IMR-90 (cell line): ENCODE results near the gene LYPD6B. TPM values are rescaled to one million over a fixed set of nuclear protein-coding genes. Genes with fewer than 3 reads are reported as not detected.

Experiments
- ATAC-seq: fragments of 200-7000 bp; cut with Tn5 transposase; 2 replicates; pipeline ENCODE4 v1.9.1; 2020; ENCODE audit warnings: low read depth, mild to moderate bottlenecking, moderate library complexity
- BruUV-seq: library from RNA; stranded (reverse); fragments of 400-500 nt; replicated peaks from 2 replicates; lab custom pipeline; 2021; lab: Mats Ljungman, UMichigan
- CTCF ChIA-PET: fragments of 300-600 bp; formaldehyde crosslinking; extraction: SDS; loops from one replicate; lab custom pipeline; 2021; ENCODE audit warnings: antibody characterized with exemption; lab: Yijun Ruan, JAX
- POLR2A ChIA-PET: fragments of 300-600 bp; sonication (Branson Sonifier 250); formaldehyde crosslinking; loops from one replicate; lab custom pipeline; 2022; ENCODE audit warnings: antibody characterized with exemption; ENCODE audit not compliant: unreplicated experiment; lab: Charles Lee
- DNase-seq: peaks from one replicate; pipeline ENCODE4 v3.0.0; 2013
- H2AFZ ChIP-seq: replicated peaks from 2 replicates; pipeline ENCODE3; 2013; ENCODE audit warnings: low read length, mild to moderate bottlenecking; ENCODE audit not compliant: poor library complexity
- H2AK5ac ChIP-seq: 2 replicates; pipeline ENCODE4 v1.6.1; 2013; ENCODE audit warnings: low read depth, low read length, inconsistent platforms
- H2AK9ac ChIP-seq: replicated peaks from 2 replicates; pipeline ENCODE3; 2013; ENCODE audit warnings: mild to moderate bottlenecking, low read depth, low read length, moderate library complexity; ENCODE audit not compliant: poor library complexity
- H2BK120ac ChIP-seq: 2 replicates; pipeline ENCODE4 v1.6.1; 2013; ENCODE audit warnings: low read depth, low read length, inconsistent platforms
- H2BK15ac ChIP-seq: 3 replicates; pipeline ENCODE4 v1.6.1; 2013; ENCODE audit warnings: low read depth, low read length, inconsistent platforms
- H2BK20ac ChIP-seq: 2 replicates; pipeline ENCODE4 v1.6.1; 2013; ENCODE audit warnings: low read depth, mild to moderate bottlenecking, inconsistent platforms, low read length, moderate library complexity
- H2BK5ac ChIP-seq: 2 replicates; pipeline ENCODE4 v1.6.1; 2013; ENCODE audit warnings: mild to moderate bottlenecking, low read depth, low read length, inconsistent platforms; ENCODE audit not compliant: poor library complexity, severe bottlenecking
- H3K14ac ChIP-seq: replicated peaks from 2 replicates; pipeline ENCODE4 v1.6.1; 2013; ENCODE audit warnings: low read depth, low read length, inconsistent platforms
- H3K18ac ChIP-seq: 2 replicates; pipeline ENCODE4 v1.6.1; 2013; ENCODE audit warnings: low read depth, low read length, control low read depth
- H3K23ac ChIP-seq: 2 replicates; pipeline ENCODE4 v1.6.1; 2013; ENCODE audit warnings: low read depth, low read length, inconsistent platforms
- H3K27ac ChIP-seq: 2 replicates; pipeline ENCODE4 v1.5.1; 2013; ENCODE audit warnings: mild to moderate bottlenecking, control low read depth, low read length; ENCODE audit not compliant: insufficient read depth
- H3K27me3 ChIP-seq: 2 replicates; pipeline ENCODE4 v1.6.1; 2013; ENCODE audit warnings: low read length; ENCODE audit not compliant: control insufficient read depth, insufficient read depth
- H3K36me3 ChIP-seq: 2 replicates; pipeline ENCODE4 v1.6.1; 2013; ENCODE audit warnings: low read length, mixed read lengths; ENCODE audit not compliant: control insufficient read depth, insufficient read depth
- H3K4ac ChIP-seq: 2 replicates; pipeline ENCODE4 v1.6.1; 2013; ENCODE audit warnings: low read depth, low read length, inconsistent platforms
- H3K4me1 ChIP-seq: 2 replicates; pipeline ENCODE4 v1.6.1; 2013; ENCODE audit warnings: low read length, mixed read lengths; ENCODE audit not compliant: control insufficient read depth, insufficient read depth
- H3K4me2 ChIP-seq: 2 replicates; pipeline ENCODE4 v1.6.1; 2013; ENCODE audit warnings: low read depth, mild to moderate bottlenecking, control low read depth, low read length, moderate library complexity
- H3K4me3 ChIP-seq: 2 replicates; pipeline ENCODE4 v1.5.1; 2013; ENCODE audit warnings: low read depth, mild to moderate bottlenecking, control low read depth, low read length, moderate library complexity; ENCODE audit not compliant: insufficient read depth
- H3K56ac ChIP-seq: 2 replicates; pipeline ENCODE4 v1.6.1; 2013; ENCODE audit warnings: low read length, inconsistent platforms; ENCODE audit not compliant: insufficient read depth; ENCODE audit errors: extremely low read depth
- H3K79me1 ChIP-seq, 2 experiments: 2 replicates each; pipeline ENCODE4 v1.6.1; 2013; ENCODE audit warnings: low read length in 2 of 2, inconsistent platforms in 1 of 2, low read depth in 1 of 2
- H3K9ac ChIP-seq: 2 replicates; pipeline ENCODE4 v1.6.1; 2013; ENCODE audit warnings: low read depth, low read length, control low read depth
- H3K9me1 ChIP-seq: 2 replicates; pipeline ENCODE4 v1.6.1; 2013; ENCODE audit warnings: low read length, inconsistent platforms; ENCODE audit not compliant: insufficient read depth
- H3K9me3 ChIP-seq: 2 replicates; pipeline ENCODE4 v1.6.1; 2013; ENCODE audit warnings: low read length; ENCODE audit not compliant: control insufficient read depth, insufficient read depth
- H4K20me1 ChIP-seq: 2 replicates; pipeline ENCODE4 v1.6.1; 2013; ENCODE audit warnings: low read length, inconsistent platforms; ENCODE audit not compliant: insufficient read depth
- H4K5ac ChIP-seq: 2 replicates; pipeline ENCODE4 v1.6.1; 2013; ENCODE audit warnings: mild to moderate bottlenecking, low read depth, low read length, control low read depth
- H4K8ac ChIP-seq, 2 experiments: 2 replicates each; pipeline ENCODE4 v1.6.1; 2013; ENCODE audit warnings: low read depth in 2 of 2, low read length in 2 of 2, control low read depth in 1 of 2, inconsistent platforms in 1 of 2
- H4K91ac ChIP-seq: 2 replicates; pipeline ENCODE4 v1.6.1; 2013; ENCODE audit warnings: low read depth, low read length, inconsistent platforms; ENCODE audit not compliant: insufficient read depth
- CHD1 ChIP-seq: IDR thresholded peaks from 2 replicates; pipeline ENCODE4 v1.6.1; 2012; ENCODE audit warnings: low read depth, low read length, improper control_type of control experiment
- MAFK ChIP-seq: IDR thresholded peaks from 2 replicates; pipeline ENCODE4 v1.6.1; 2012; ENCODE audit warnings: low read depth, low read length, improper control_type of control experiment
- MXI1 ChIP-seq: IDR thresholded peaks from 2 replicates; pipeline ENCODE4 v1.6.1; 2012; ENCODE audit warnings: low read depth, mild to moderate bottlenecking, low read length, moderate library complexity, borderline replicate concordance
- NFE2L2 ChIP-seq: fragments of 150-350 bp; IDR thresholded peaks from 2 replicates; pipeline ENCODE4 v1.6.1; 2016; ENCODE audit warnings: low read depth, mild to moderate bottlenecking, low read length
- RCOR1 ChIP-seq: IDR thresholded peaks from 2 replicates; pipeline ENCODE4 v1.6.1; 2012; ENCODE audit warnings: mild to moderate bottlenecking, low read length, improper control_type of control experiment; ENCODE audit not compliant: insufficient replicate concordance
- SMC3 ChIP-seq: fragments of 150-350 bp; IDR thresholded peaks from 2 replicates; pipeline ENCODE4 v1.6.1; 2016; ENCODE audit warnings: low read depth, mild to moderate bottlenecking, antibody characterized with exemption, low read length, moderate library complexity
- WGBS, 2 experiments: methylation state at CpG; one replicate each; pipeline versions ENCODE4 v1.1.5 to v1.1.7; 2013; ENCODE audit warnings: missing lambda C conversion rate in 2 of 2; ENCODE audit not compliant: insufficient read length in 1 of 2; ENCODE audit errors: extremely low coverage in 2 of 2; 5-methylcytosine and 5-hydroxymethylcytosine counted together
- dilution Hi-C: fragments of 300-500 bp; cut with HindIII; formaldehyde crosslinking; loops from one replicate; pipeline ENCODE4 v1.14.3; 2018; ENCODE audit warnings: low sequenced_read_pairs; ENCODE audit not compliant: unreplicated experiment
- in situ Hi-C: fragments of 300-500 bp; cut with MboI; formaldehyde crosslinking; loops from 3 replicates; pipeline ENCODE4 v1.14.3; 2019; ENCODE audit warnings: low sequenced_read_pairs, inconsistent platforms, mixed read lengths
- intact Hi-C: fragments of 100-400 bp; cut with micrococcal nuclease; formaldehyde crosslinking; loops from 2 replicates; pipeline ENCODE4 v1.10.0; 2022
- polyA plus RNA-seq, 3 experiments: library from polyadenylated mRNA; depleted of rRNA; stranded (reverse); fragments of >200 nt; gene quantifications; 2 replicates each; pipeline ENCODE4 v1.2.3, GENCODE V29; 2012; ENCODE audit warnings: low replicate concordance in 1 of 3
- total RNA-seq: library from RNA; depleted of rRNA; stranded (reverse); fragments of >200 nt; gene quantifications from 2 replicates; pipeline ENCODE4 v1.2.3, GENCODE V29; 2012
- TF ChIP-seq, protein P1 (sequence below): conservative IDR thresholded peaks from 2 replicates; pipeline ENCODE4 v1.5.1; 2012; ENCODE audit warnings: mild to moderate bottlenecking, low read depth, low read length, improper control_type of control experiment

LYPD6B gene
- total and polyA plus RNA-seq, 2 of the 4 experiments (the other 2 are of a cell fraction) = 0.05 TPM; not detected in 1

DNA sequence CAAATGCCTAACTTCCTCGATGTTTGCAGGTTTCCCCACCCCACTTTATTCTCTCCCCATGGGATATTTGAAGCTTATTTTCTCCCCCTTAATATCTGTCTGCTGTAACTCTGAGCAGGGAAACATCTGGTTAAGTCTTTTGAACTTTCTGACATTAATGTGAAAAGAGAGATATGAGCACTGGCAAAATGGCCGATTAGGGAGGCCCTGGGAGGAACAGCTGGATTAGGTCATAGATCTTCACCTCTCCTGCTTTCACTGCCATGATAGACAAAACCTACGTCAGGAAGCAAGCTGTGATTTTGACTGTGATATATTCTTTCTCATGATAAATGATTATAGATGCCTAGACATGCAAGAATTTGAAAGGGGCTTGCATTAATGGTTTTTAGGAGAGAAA, 43.6 kb downstream of the LYPD6B start:
- Histone ChIP-seq H3K23ac (no peak overlapping the region), H3K4ac (no peak overlapping the region), H3K9me1 (no peaks in the 10 kb centered on the region), H4K91ac (no peak overlapping the region), H3K4me1 (no peaks in the 10 kb centered on the region), H2BK5ac (no peak overlapping the region), H2AK9ac (no peak overlapping the region), H2BK20ac (no peak overlapping the region), H2BK15ac (no peak overlapping the region), H3K9me3 (no peaks in the 10 kb centered on the region), H3K27me3 (no peaks in the 10 kb centered on the region), H4K5ac (no peak overlapping the region), H3K4me3 (no peak overlapping the region), H3K14ac (no peak overlapping the region), H4K20me1 (no peaks in the 10 kb centered on the region), H3K9ac (no peak overlapping the region), H3K36me3 (no peaks in the 10 kb centered on the region), H3K18ac (no peak overlapping the region), H2BK120ac (no peak overlapping the region), H2AK5ac (no peak overlapping the region), H2AFZ (no peak overlapping the region), H4K8ac (no peak overlapping the region), H3K27ac (no peak overlapping the region), H3K4me2 (no peak overlapping the region), H3K56ac (no peak overlapping the region), H3K79me1 (no peaks in the 10 kb centered on the region)
- CTCF ChIA-PET = no interaction called here
- dilution Hi-C loops = no loop called here
- POLR2A ChIA-PET = no interaction called here
- no peak for ATAC-seq
- in situ Hi-C loops = no loop called here
- no CpG with 5 or more reads among the region's 3 CpGs for WGBS, 2 experiments
- TF ChIP-seq, protein P1, sequence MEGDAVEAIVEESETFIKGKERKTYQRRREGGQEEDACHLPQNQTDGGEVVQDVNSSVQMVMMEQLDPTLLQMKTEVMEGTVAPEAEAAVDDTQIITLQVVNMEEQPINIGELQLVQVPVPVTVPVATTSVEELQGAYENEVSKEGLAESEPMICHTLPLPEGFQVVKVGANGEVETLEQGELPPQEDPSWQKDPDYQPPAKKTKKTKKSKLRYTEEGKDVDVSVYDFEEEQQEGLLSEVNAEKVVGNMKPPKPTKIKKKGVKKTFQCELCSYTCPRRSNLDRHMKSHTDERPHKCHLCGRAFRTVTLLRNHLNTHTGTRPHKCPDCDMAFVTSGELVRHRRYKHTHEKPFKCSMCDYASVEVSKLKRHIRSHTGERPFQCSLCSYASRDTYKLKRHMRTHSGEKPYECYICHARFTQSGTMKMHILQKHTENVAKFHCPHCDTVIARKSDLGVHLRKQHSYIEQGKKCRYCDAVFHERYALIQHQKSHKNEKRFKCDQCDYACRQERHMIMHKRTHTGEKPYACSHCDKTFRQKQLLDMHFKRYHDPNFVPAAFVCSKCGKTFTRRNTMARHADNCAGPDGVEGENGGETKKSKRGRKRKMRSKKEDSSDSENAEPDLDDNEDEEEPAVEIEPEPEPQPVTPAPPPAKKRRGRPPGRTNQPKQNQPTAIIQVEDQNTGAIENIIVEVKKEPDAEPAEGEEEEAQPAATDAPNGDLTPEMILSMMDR = no peak
- TF ChIP-seq SMC3 (no peak), RCOR1 (no peak), MAFK (no peak), CHD1 (no peak), NFE2L2 (no peak), MXI1 (no peak)
- DNase-seq = no peak
- no TSS peak for BruUV-seq
- intact Hi-C loops = no loop called here
